ENCODE measurements around the gene NDUFS8. TPM values are rescaled to one million over a fixed set of nuclear protein-coding genes. Genes with fewer than 3 reads are reported as not detected.

NDUFS8 gene
- total RNA-seq, 1 experiment from 2014 or later: 221 TPM

- TF ChIP-seq MAX (CRISPR knock-in tag; IDR thresholded peaks at IDR 0.05) (no peak), PREB (CRISPR knock-in tag; IDR thresholded peaks at IDR 0.05; ENCODE audit: borderline replicate concordance) (no peak), FOXP1 (CRISPR knock-in tag; IDR thresholded peaks at IDR 0.05; ENCODE audit: borderline replicate concordance) (no peak), ZNF532 (CRISPR knock-in tag; IDR thresholded peaks at IDR 0.05; ENCODE audit: borderline replicate concordance) (no peak), TCF7 (CRISPR knock-in tag; IDR thresholded peaks at IDR 0.05; ENCODE audit: low read depth) (no peak), EMX1 (CRISPR knock-in tag; IDR thresholded peaks at IDR 0.05) (no peak), CREM (CRISPR knock-in tag; IDR thresholded peaks at IDR 0.05) (no peak), IRF1 (CRISPR knock-in tag; IDR thresholded peaks at IDR 0.05) (no peak), ZNF317 (CRISPR knock-in tag; IDR thresholded peaks at IDR 0.05; ENCODE audit: borderline replicate concordance, low read depth) (no peak)
Observed at GRCh38 chr11:68027667-68028066, 2.8 kb upstream of the NDUFS8 start (continued).

- H3K4me3 Mint-ChIP-seq: peak overlapping the region; percentile 96
- no peaks in the 10 kb centered on the region for H3K27me3 Mint-ChIP-seq (ENCODE audit: low read depth)
- H3K36me3 Mint-ChIP-seq: peaks cover 5% of the 10 kb centered on the region; the same call in 1 of the 2 replicates
- H3K27ac Mint-ChIP-seq: peak overlapping the region; percentile 61
- TF ChIP-seq SMAD3 (CRISPR knock-in tag; IDR thresholded peaks at IDR 0.05; ENCODE audit: borderline replicate concordance) (no peak), TCF7 (CRISPR knock-in tag; IDR thresholded peaks at IDR 0.05; ENCODE audit: low read depth) (no peak), ATF2 (CRISPR knock-in tag; IDR thresholded peaks at IDR 0.05; ENCODE audit: borderline replicate concordance, low read depth) (no peak), GRHL2 (CRISPR knock-in tag; IDR thresholded peaks at IDR 0.05; ENCODE audit: insufficient replicate concordance, severe bottlenecking) (no peak), ZNF121 (CRISPR knock-in tag; IDR thresholded peaks at IDR 0.05) (no peak), ZBTB21 (CRISPR knock-in tag; IDR thresholded peaks at IDR 0.05; ENCODE audit: borderline replicate concordance) (no peak), SOX15 (CRISPR knock-in tag; IDR thresholded peaks at IDR 0.05) (no peak), ARID4B (CRISPR knock-in tag; IDR thresholded peaks at IDR 0.05; ENCODE audit: borderline replicate concordance) (no peak), ZNF671 (CRISPR knock-in tag; IDR thresholded peaks at IDR 0.05) (no peak), MLX (CRISPR knock-in tag; IDR thresholded peaks at IDR 0.05) (no peak), JAZF1 (CRISPR knock-in tag; IDR thresholded peaks at IDR 0.05) (no peak), ETV6 (CRISPR knock-in tag; IDR thresholded peaks at IDR 0.05) (no peak), ZSCAN18 (CRISPR knock-in tag; IDR thresholded peaks at IDR 0.05) (no peak)
- ATAC-seq (no peak), DNase-seq (ENCODE audit: low spot score) (no peak)
- H3K9me3 Mint-ChIP-seq: no peaks in the 10 kb centered on the region
- CTCF ChIA-PET: interaction anchor here (0.6 to 0.7 kb wide), 3 partner anchors 7 to 414 kb away, joined by 3 to 10 read pairs (median 4); no protein-coding TSS in a partner anchor
- POLR2A ChIA-PET: no interaction called here
- peaks cover 19% of the 10 kb centered on the region for H3K4me1 Mint-ChIP-seq
Observed at GRCh38 chr11:68028802-68029545, 1.5 kb upstream of the NDUFS8 start.

Measured in WTC11 (cell line).